GM23248 (cell line): ENCODE measurements around the gene MACF1.

Experiments used
- EZH2 ChIP-seq: fragments of 200-600 bp; sonication (generic); IDR thresholded peaks from 2 replicates; pipeline ENCODE4 v1.6.1; 2018; ENCODE audit warnings: antibody characterized with exemption, mild to moderate bottlenecking; ENCODE audit not compliant: insufficient read depth, poor library complexity, severe bottlenecking
- EZH2phosphoT487 ChIP-seq: fragments of 200-600 bp; sonication (generic); IDR thresholded peaks from 2 replicates; pipeline ENCODE4 v1.6.1; 2018; ENCODE audit warnings: antibody characterized with exemption, moderate library complexity, mild to moderate bottlenecking, low read depth; ENCODE audit not compliant: insufficient read depth

DNA sequence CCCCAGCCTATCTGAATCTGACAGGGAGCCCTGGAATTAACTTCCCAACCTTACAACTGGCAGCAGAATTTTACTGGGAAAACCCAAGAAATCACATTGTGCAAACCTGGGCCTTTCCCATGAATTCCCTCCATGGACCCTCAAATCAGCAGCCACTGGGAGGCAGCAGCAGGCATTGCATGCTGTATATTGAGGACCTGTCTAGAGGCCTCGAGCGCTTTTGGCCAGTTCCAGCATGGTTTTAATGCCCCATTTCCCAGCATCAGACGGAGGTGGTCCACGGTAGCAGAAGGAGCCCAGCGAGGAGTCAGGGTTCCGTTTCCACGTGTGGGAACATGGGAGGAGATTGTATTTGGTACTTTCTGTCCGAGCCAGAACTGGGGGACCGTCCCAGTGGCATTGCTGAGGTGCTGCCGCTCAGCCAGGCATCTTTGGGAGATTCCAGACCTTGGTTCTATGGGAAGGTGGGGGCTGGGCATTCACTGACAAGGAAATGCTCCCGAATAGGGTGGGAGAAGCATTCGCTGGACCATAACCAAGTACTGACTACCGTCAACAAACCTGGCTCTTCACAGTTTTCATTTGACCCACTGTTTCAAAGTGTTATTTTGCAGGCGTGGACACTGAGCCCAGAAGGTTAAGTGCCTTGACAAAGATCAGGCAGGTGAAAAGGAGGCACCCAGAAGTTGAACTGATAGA is 302.9 kb downstream of the MACF1 start:
- no peak for TF ChIP-seq EZH2phosphoT487
- TF ChIP-seq EZH2 = no peak
